ENCODE measurements around the gene CAMTA1.

- no peak for TF ChIP-seq GATA1 (IDR thresholded peaks at IDR 0.05; ENCODE audit: low read depth, low read length)
- no peak for TF ChIP-seq POLR2A (IDR thresholded peaks at IDR 0.05; ENCODE audit: low read length)
Observed at GRCh38 chr1:6867321-6867720, 82.1 kb downstream of the CAMTA1 start.

All from erythroblast (primary cell).